ENCODE data around the gene XRRA1.
"Not testable (repeated sequence)": the region's sequence is repeated elsewhere in the genome, so short reads cannot be mapped to it uniquely, and the experiment has no call there.

The XRRA1 gene

GRCh38 chr11:74992852-74993251 lies 44.0 kb upstream of the XRRA1 start (continued):
- TF ChIP-seq, protein P1, sequence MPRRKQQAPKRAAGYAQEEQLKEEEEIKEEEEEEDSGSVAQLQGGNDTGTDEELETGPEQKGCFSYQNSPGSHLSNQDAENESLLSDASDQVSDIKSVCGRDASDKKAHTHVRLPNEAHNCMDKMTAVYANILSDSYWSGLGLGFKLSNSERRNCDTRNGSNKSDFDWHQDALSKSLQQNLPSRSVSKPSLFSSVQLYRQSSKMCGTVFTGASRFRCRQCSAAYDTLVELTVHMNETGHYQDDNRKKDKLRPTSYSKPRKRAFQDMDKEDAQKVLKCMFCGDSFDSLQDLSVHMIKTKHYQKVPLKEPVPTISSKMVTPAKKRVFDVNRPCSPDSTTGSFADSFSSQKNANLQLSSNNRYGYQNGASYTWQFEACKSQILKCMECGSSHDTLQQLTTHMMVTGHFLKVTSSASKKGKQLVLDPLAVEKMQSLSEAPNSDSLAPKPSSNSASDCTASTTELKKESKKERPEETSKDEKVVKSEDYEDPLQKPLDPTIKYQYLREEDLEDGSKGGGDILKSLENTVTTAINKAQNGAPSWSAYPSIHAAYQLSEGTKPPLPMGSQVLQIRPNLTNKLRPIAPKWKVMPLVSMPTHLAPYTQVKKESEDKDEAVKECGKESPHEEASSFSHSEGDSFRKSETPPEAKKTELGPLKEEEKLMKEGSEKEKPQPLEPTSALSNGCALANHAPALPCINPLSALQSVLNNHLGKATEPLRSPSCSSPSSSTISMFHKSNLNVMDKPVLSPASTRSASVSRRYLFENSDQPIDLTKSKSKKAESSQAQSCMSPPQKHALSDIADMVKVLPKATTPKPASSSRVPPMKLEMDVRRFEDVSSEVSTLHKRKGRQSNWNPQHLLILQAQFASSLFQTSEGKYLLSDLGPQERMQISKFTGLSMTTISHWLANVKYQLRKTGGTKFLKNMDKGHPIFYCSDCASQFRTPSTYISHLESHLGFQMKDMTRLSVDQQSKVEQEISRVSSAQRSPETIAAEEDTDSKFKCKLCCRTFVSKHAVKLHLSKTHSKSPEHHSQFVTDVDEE (CRISPR knock-in tag; IDR thresholded peaks at IDR 0.05), result no peak
- no peak for TF ChIP-seq BACH2 (CRISPR knock-in tag; IDR thresholded peaks at IDR 0.05; ENCODE audit: borderline replicate concordance)
- no peak for TF ChIP-seq ZFP3 (CRISPR knock-in tag; IDR thresholded peaks at IDR 0.05)
- no peak for TF ChIP-seq CSDC2 (CRISPR knock-in tag; IDR thresholded peaks at IDR 0.05)

DNA sequence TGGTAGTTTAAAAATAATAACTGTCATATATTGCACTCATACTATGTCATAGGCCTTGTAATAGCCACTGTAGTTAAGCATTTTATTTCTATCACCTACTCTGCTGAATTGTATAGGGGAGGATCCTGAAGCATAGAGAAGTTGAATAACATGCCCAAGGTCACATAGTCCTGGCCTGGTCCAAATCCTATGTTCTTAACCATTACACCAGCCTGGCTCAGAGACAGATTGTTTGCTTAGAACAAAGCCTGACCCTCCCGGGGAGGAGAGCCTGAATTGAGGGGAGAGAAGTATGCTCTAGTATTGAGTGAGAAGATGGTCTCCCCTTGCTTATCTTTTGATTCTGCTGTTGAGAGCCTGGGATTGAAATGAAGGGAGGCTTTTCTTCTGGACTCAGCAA lies 42.0 kb upstream of the XRRA1 start:
- TF ChIP-seq ZNF565 (CRISPR knock-in tag; conservative IDR thresholded peaks at IDR 0.05; ENCODE audit: low read depth) (no peak), ZC3H10 (CRISPR knock-in tag; IDR thresholded peaks at IDR 0.05) (no peak), GLIS3 (CRISPR knock-in tag; IDR thresholded peaks at IDR 0.05) (no peak), ZNF8 (CRISPR knock-in tag; IDR thresholded peaks at IDR 0.05) (no peak), PATZ1 (CRISPR knock-in tag; IDR thresholded peaks at IDR 0.05; ENCODE audit: borderline replicate concordance) (no peak)

DNA sequence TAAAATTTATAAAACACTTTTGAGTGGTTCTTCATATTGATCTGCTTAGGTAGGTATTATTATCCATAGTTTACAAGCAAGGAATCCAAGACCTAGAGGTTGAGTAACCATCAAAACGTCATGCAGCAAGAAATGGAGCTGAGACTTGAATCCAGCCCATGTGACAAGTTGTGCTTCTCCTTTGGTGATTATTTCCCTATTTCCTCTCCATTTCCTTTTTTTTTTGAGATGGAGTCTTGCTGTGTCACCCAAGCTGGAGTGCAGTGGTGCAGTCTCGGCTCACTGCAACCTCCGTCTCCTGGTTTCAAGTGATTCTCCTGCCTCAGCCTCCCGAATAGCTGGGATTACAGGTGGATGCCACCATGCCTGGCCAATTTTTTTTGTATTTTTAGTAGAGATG lies 41.3 kb upstream of the XRRA1 start:
- ATAC-seq, result not testable (repeated sequence)

More for the DNA sequence above, 42.0 kb upstream of the XRRA1 start:
- no peak for ATAC-seq

DNA sequence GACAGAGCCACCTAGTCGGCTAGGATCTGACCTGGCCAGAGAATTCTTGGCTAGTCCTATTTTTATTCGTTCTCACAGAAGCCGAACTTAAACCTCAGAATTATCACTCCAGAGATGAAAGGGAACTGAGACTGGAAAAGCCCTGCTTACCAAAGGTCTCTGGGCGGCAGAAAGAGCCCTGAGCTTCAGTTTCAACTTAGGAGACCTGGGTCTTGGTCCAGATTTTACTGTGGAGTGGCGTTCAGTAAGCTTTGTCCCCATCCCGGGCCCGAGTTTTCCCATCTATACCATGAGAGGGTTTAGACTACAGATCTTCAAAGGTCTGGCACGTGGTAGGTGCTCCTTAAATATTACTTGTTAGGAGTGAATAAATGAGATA lies 40.4 kb upstream of the XRRA1 start:
- no peak for TF ChIP-seq ZC3H10 (CRISPR knock-in tag; IDR thresholded peaks at IDR 0.05)
- no peak for TF ChIP-seq RARB (CRISPR knock-in tag; IDR thresholded peaks at IDR 0.05)
- no peak for TF ChIP-seq ZFP3 (CRISPR knock-in tag; IDR thresholded peaks at IDR 0.05)
- TF ChIP-seq TCF4 (CRISPR knock-in tag; IDR thresholded peaks at IDR 0.05; ENCODE audit: borderline replicate concordance), result no peak
- TF ChIP-seq ZFP30 (CRISPR knock-in tag; IDR thresholded peaks at IDR 0.05), result no peak
- TF ChIP-seq SNAI2 (CRISPR knock-in tag; IDR thresholded peaks at IDR 0.05), result no peak
- no peak for TF ChIP-seq PATZ1 (CRISPR knock-in tag; IDR thresholded peaks at IDR 0.05; ENCODE audit: borderline replicate concordance)
- TF ChIP-seq, protein P2, sequence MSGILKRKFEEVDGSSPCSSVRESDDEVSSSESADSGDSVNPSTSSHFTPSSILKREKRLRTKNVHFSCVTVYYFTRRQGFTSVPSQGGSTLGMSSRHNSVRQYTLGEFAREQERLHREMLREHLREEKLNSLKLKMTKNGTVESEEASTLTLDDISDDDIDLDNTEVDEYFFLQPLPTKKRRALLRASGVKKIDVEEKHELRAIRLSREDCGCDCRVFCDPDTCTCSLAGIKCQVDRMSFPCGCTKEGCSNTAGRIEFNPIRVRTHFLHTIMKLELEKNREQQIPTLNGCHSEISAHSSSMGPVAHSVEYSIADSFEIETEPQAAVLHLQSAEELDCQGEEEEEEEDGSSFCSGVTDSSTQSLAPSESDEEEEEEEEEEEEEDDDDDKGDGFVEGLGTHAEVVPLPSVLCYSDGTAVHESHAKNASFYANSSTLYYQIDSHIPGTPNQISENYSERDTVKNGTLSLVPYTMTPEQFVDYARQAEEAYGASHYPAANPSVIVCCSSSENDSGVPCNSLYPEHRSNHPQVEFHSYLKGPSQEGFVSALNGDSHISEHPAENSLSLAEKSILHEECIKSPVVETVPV (CRISPR knock-in tag; IDR thresholded peaks at IDR 0.05), result no peak
- TF ChIP-seq CREB5 (CRISPR knock-in tag; IDR thresholded peaks at IDR 0.05; ENCODE audit: low read depth), result no peak
- TF ChIP-seq ISL1 (CRISPR knock-in tag; IDR thresholded peaks at IDR 0.05), result no peak
- no peak for TF ChIP-seq ESRRG (CRISPR knock-in tag; IDR thresholded peaks at IDR 0.05)
- TF ChIP-seq ARNTL (CRISPR knock-in tag; IDR thresholded peaks at IDR 0.05; ENCODE audit: borderline replicate concordance, low read depth), result no peak
- TF ChIP-seq OSR1 (CRISPR knock-in tag; IDR thresholded peaks at IDR 0.05), result no peak
- no peak for TF ChIP-seq CSDC2 (CRISPR knock-in tag; IDR thresholded peaks at IDR 0.05)
- TF ChIP-seq ZNF8 (CRISPR knock-in tag; IDR thresholded peaks at IDR 0.05), result no peak
- TF ChIP-seq ZNF565 (CRISPR knock-in tag; conservative IDR thresholded peaks at IDR 0.05; ENCODE audit: low read depth), result no peak
- peak; percentile 30 for ATAC-seq

Measured in SK-N-SH treated with all-trans-retinoic acid at 6 μM for 48 hours (cell line).